ENCODE data around the gene DAPK1.

GRCh38 chr9:87686520-87687090, 188.9 kb downstream of the DAPK1 start:
- no peak for TF ChIP-seq CTCF (IDR thresholded peaks at IDR 0.05; ENCODE audit: low read length)
- no peak for TF ChIP-seq EZH2 (IDR thresholded peaks at IDR 0.05; ENCODE audit: borderline replicate concordance, low read length)

Data from OCI-LY1 (cell line).